SIG-M5 treated with dmso at 0.1 percent for 504 hours (cell line): ENCODE measurements around the gene PRKAG1.
"Not testable (repeated sequence)": the region's sequence is repeated elsewhere in the genome, so short reads cannot be mapped to it uniquely, and the experiment has no call there.

ENCODE experiments used
- DNase-seq: peaks from one replicate; lab custom pipeline; 2025; ENCODE audit not compliant: unreplicated experiment; lab: John Stamatoyannopoulos, UW

Gene PRKAG1

GRCh38 chr12:49018261-49019119 is at the start of gene PRKAG1:
TSS of gene PRKAG1 (minus strand) at chr12:49018776. CDS start at chr12:49018740, 36 bp downstream.
- peak; percentile 98 for DNase-seq

GRCh38 chr12:49066120-49066519 is 47.5 kb upstream of the PRKAG1 start:
- no peak for DNase-seq

GRCh38 chr12:49064767-49065152 is 46.2 kb upstream of the PRKAG1 start:
- DNase-seq: no peak

GRCh38 chr12:49061916-49062315 is 43.3 kb upstream of the PRKAG1 start:
- not testable (repeated sequence) for DNase-seq

GRCh38 chr12:49061157-49061650 is 42.6 kb upstream of the PRKAG1 start:
- DNase-seq: no peak

- DNase-seq: peak; percentile 96
Measured at GRCh38 chr12:49060237-49061156, 41.9 kb upstream of the PRKAG1 start, which contains the start of gene KMT2D. TSS of gene KMT2D (minus strand) at chr12:49060794. CDS start at chr12:49055324, 5,470 bp downstream.

GRCh38 chr12:49059299-49060171 is 41.0 kb upstream of the PRKAG1 start:
- no peak for DNase-seq

- no peak for DNase-seq
Measured at GRCh38 chr12:49059045-49059298, 40.4 kb upstream of the PRKAG1 start.

- no peak for DNase-seq
Measured at GRCh38 chr12:49058366-49059044, 39.9 kb upstream of the PRKAG1 start.

- peak; percentile 52 for DNase-seq
Measured at GRCh38 chr12:49057888-49058287, 39.3 kb upstream of the PRKAG1 start.

GRCh38 chr12:49055978-49056754 is 37.6 kb upstream of the PRKAG1 start:
- peak; percentile 99 for DNase-seq

- DNase-seq: no peak
Measured at GRCh38 chr12:49055092-49055491, 36.5 kb upstream of the PRKAG1 start.

- DNase-seq: no peak
Measured at GRCh38 chr12:49054524-49054923, 35.9 kb upstream of the PRKAG1 start.

GRCh38 chr12:49054096-49054495 is 35.5 kb upstream of the PRKAG1 start:
- DNase-seq: no peak

GRCh38 chr12:49052451-49053208 is 34.1 kb upstream of the PRKAG1 start:
- DNase-seq: no peak

- DNase-seq: no peak
Measured at GRCh38 chr12:49051777-49052438, 33.3 kb upstream of the PRKAG1 start.

GRCh38 chr12:49051373-49051764 is 32.8 kb upstream of the PRKAG1 start:
- DNase-seq: no peak
